GM12872 (cell line): ENCODE data around the gene SS18L1.

ENCODE experiments used
- TF ChIP-seq, protein P1 (sequence below): IDR thresholded peaks from 3 replicates; pipeline ENCODE4 v1.5.1; 2011; ENCODE audit warnings: low read depth, mild to moderate bottlenecking, low read length, moderate library complexity; ENCODE audit not compliant: insufficient read depth

Gene SS18L1

DNA sequence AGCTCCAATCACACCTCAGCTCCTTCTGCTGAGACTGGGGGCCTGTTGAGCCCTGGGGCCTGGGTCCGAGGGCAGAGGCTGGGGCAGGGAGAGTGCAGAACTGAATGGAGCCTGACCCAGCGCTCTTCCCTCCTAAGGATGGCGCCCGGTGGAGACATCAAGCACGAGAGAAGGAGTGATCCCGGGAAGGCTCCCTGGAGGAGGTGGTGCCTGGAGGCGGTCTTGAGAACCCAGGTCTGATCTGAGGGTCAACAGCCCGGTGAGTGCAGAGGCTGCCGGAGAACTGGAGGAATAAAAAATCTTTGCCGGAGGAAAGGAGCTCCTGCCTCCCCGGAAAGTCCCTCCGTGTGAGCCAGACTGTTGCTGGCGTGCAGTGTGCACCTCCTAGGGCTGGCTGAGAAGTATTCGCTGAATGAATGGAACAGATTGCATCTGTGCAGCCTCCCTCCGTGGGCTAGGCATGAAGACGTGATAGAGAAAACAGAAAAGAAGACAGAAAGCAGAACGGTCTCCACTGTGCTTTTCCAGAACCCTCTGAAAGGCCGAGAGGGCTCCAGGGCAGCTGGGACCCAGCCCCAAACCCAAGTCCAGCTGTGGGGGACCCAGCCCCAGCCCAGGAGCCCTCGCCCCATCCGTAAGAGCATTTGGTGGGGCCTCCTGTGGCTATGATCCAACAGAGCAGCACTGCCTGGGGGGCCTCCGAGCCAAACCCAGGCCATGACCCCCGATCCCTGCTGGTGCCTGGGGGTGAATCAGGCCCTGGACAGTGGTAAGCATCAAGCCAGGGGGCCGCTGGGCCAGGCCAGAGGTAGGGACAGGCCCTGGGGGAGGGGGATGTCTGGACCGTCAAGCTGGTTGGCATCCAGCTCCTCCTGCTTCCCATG is 83.4 kb downstream of the SS18L1 start:
- TF ChIP-seq, protein P1, sequence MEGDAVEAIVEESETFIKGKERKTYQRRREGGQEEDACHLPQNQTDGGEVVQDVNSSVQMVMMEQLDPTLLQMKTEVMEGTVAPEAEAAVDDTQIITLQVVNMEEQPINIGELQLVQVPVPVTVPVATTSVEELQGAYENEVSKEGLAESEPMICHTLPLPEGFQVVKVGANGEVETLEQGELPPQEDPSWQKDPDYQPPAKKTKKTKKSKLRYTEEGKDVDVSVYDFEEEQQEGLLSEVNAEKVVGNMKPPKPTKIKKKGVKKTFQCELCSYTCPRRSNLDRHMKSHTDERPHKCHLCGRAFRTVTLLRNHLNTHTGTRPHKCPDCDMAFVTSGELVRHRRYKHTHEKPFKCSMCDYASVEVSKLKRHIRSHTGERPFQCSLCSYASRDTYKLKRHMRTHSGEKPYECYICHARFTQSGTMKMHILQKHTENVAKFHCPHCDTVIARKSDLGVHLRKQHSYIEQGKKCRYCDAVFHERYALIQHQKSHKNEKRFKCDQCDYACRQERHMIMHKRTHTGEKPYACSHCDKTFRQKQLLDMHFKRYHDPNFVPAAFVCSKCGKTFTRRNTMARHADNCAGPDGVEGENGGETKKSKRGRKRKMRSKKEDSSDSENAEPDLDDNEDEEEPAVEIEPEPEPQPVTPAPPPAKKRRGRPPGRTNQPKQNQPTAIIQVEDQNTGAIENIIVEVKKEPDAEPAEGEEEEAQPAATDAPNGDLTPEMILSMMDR: no peak

GRCh38 chr20:62227591-62227976 is 84.0 kb downstream of the SS18L1 start:
- TF ChIP-seq, protein P1: no peak

DNA sequence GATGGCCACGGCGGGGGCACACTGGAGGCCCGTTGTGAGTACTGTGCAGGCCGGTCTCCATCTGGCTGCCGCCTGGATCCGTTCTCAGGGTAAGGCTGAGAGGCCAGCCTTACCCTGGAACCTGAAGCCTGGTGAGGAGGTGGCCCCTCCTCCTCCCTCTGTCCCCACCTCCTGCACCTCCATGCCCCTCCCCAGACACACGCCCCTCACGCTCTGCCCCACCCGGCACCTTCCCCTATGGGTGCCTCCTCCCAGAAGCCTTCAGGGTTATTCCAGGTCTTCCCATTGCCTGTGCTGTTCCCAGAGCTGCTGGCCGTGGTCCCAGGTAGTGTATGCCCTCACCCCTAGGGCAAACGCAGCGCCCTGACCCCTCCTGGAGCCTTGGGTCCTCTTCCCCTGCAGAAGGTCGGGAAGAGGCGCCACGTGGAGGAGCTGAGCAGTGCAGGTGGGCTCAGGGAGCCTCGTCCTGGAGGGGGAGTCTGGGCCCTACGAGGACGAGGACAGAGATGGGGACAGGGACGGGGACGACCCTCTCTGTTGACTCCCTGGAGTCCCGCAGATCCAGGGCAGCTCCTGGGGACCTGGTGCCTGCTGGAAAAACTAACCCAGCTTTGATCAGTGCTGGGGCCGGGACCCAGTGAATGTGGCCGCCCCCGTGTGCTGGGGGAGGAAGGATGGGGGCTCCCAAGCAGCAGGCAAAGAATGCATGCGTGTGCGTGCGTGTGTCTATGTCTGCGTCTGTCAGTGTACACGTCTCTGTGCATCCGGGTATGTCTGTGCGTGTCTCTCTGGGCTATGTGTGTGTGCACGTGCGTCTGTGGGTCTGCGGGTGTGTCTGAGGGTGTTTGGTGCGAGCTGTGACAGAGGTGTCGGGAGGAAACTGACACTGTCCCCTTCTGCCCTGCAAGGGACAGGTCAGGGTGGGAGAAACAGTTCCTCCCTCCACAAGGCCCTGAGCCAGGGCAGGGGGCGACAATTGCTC is 84.7 kb downstream of the SS18L1 start:
- TF ChIP-seq, protein P1: no peak

- TF ChIP-seq, protein P1: no peak
Observed at GRCh38 chr20:62228982-62229545, 85.5 kb downstream of the SS18L1 start.

DNA sequence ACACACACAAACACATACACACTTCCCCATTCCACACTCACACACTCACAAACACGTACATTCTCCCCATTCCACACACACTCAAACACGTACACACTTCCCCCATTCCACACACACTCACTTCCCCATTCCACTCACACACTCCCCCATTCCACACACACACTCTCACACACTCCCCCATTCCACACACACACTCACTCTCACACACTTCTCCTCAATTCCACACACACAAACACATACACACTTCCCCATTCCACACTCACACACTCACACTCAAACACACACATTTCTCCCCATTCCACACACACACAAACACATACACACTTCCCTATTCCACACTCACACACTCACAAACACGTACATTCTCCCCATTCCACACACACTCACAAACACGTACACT is 86.1 kb downstream of the SS18L1 start:
- TF ChIP-seq, protein P1: no peak

- TF ChIP-seq, protein P1: no peak
Observed at GRCh38 chr20:62230276-62230675, 86.7 kb downstream of the SS18L1 start.

GRCh38 chr20:62230696-62231095 is 87.1 kb downstream of the SS18L1 start:
- TF ChIP-seq, protein P1: no peak
